Stimulated activated CD4-positive, alpha-beta T cell treated with anti-CD3 and anti-CD28 coated beads, Interleukin-12 subunit alpha, Interleukin-12 subunit beta, amount 100 ng/mL, for 4 hours (primary cell): ENCODE data around the gene RIPK4.

ENCODE experiments used
- DNase-seq: peaks from one replicate; pipeline ENCODE4 v3.0.0-alpha.2; 2020

Gene RIPK4

DNA sequence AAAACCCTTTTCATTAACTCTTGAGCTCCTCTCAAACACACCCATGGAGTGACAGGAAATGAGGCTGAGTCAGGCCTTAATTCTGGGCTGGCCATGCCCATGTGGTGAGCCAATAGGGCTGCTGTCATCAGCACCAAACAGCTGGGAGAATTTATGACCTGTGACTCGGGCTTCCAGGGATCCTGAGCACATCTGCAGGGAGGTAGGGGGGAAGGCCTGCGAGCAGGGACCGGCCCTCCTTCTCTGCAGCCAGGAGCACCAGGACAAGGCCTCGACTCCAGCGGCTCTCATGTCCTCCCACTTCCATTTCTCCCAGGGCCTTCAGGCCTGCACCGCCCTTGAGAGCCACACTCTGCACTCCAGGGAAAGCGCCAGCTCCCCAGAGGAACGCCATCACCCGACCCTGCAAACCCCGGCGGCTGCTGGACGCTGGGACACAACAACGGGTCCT is 14.6 kb downstream of the RIPK4 start:
- no peak for DNase-seq

DNA sequence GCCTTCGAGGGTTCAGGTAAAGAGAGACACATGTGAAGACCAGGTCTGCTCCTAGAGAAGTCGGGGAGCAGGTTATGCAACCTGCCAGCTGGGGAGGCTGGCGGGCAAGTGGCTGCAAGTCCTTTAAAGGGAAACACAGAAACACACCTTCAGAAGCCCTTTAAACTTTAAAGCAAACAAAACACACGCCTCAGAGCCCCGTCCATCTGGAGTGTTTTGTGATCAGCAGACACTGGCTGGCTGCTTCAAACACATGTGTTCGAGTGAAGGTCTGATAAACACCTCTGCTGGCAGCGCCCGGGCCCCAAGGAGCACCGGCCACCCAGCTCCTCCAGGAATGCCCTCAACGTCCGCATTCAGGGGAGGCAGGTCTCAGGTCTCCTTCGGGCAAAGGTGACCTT is 15.2 kb downstream of the RIPK4 start:
- no peak for DNase-seq

DNA sequence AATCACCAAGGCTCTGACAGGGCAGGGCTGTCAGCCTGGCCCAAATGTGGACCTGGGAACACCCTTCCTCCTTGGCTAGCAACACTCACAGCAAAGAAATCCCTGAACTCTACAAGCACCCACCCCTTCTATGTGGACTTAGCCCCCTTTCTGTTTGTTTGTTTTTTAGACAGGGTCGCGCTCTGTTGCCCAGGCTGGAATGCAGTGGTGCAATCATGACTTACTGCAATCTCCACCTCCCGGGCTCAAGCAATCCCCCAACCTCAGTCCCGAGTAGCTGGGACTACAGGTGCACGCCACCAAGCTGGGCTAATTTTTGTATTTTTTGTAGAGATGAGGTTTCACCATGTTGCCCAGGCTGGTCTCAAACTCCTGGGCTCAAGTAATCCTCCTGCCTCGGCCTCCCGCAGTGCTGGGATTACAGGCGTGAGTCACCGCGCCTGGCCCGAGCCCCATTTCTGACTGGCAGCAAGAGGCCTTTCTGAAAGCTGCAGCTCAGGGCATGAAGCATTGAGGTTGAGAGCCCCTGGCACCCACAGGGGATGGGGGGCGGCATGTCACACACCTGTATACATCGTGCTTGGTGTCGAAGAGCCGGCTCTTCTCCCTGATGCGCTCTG is 16.2 kb downstream of the RIPK4 start:
- no peak for DNase-seq

- DNase-seq: no peak
These were observed 16.8 kb downstream of the RIPK4 start for GRCh38 chr21:41750051-41750450.

GRCh38 chr21:41749286-41749685 is 17.6 kb downstream of the RIPK4 start:
- DNase-seq: no peak

GRCh38 chr21:41747943-41748738 is 18.7 kb downstream of the RIPK4 start:
- DNase-seq: no peak

DNA sequence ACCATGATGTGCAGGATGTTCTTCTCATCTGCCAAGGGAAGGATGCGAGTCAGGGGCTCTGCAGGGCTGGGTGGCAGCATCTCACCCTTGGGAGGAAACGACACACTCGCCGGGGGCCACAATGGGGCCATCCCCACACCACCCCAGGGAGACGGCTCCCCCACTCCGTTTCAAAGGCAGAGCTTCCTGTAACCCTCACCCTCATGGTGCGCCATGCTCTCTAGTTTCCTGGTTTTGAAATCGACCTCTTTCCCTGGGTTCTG is 20.2 kb downstream of the RIPK4 start:
- no peak for DNase-seq

- no peak for DNase-seq
These were observed 20.7 kb downstream of the RIPK4 start for GRCh38 chr21:41745971-41746743.

DNA sequence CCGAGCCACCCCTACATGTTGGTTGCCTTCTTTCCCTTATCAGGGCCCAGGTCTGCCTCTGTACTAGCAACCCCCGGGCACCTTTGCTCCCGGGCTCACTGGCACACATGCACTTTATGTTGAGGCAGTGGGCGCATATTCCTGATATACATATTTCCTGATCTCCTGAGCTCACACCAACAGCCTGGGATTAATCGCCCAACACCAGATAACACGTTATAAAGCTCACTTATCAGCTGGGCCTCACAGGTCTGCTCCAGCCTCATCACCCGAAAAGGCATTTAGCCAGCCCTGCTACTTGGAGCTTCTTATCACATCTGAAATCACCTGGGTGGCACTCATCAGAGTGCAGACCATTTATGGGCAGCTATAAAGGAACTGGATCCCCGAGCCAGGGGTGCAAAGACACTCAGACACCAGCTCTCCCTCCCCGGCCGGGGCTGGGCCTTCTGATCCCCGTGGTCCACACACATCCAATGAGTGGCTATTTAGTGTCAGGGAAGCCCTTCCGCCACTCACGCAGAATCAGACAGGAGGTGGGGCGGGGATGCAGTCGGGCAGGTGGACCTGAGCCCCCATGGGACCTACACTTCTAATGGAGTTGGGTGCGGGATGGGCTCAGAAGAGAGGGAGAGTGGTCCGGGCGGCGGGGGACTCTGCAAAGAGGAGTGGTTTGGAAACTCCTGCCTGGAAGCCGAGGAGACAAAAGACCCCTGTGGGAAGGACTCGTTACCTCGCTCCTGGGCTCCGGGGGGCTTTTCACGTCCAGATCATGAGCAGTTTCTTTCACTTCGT is 21.6 kb downstream of the RIPK4 start:
- no peak for DNase-seq

- no peak for DNase-seq
These were observed 22.6 kb downstream of the RIPK4 start for GRCh38 chr21:41744028-41744930.

DNA sequence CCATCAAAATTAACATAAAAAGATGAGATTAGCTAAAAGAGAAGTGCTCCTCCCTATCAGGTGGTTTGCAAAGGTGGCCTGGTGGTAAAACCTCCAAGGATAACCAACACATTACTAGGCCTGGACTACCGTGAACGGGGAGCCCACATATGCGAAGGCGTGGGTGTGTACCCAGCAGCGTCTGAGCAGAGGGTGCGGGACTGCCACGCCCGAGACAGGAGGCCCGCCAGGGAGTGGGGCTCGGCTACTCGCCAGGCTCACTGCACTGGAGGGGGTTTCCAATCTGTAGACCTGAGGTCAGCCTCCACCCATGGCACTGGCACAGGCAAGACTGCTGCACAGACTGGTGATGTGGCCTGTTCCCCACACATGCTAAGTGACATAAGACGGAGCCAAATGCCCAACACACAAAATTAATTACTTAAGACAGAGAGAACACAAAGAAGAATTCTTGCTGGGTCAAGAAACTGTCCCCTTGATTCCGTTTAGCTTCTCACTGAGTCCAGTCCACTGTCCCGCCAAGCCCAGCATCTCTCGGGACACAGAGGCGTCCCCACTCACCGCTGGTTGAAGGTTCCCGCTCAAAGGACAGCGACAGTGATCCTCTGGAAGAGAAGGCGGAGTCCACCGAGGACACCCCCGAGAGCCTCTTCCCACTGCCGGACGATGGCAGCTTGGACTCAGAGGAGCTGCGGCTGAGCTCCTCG is 23.4 kb downstream of the RIPK4 start:
- DNase-seq: no peak

GRCh38 chr21:41742073-41742875 is 24.6 kb downstream of the RIPK4 start:
- DNase-seq: no peak

GRCh38 chr21:41741253-41742072 is 25.4 kb downstream of the RIPK4 start:
- DNase-seq: no peak

- DNase-seq: no peak
These were observed 26.1 kb downstream of the RIPK4 start for GRCh38 chr21:41740604-41741252.

- no peak for DNase-seq
These were observed 26.9 kb downstream of the RIPK4 start for GRCh38 chr21:41739936-41740335.

DNA sequence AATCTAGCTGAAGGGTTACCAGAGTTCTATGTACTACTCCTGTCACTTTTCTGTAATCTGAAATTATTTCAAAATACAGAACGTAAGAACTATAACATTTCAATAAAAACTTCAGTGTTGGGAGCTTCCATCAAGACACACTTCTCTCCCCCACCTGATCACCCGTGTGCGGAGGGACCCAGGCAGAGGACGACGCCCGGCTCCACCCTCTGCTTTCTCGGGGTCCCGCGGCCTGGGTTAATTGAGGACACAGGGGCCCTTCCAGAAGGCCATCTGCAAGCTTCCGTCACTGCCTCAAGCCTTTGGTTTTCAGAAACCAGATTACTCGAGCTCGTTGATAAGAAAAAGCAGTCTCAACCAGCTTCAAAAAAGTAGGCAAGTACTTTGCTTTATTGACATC is 27.8 kb downstream of the RIPK4 start:
- DNase-seq: no peak

GRCh38 chr21:41737651-41738324 is 29.1 kb downstream of the RIPK4 start:
- no peak for DNase-seq

DNA sequence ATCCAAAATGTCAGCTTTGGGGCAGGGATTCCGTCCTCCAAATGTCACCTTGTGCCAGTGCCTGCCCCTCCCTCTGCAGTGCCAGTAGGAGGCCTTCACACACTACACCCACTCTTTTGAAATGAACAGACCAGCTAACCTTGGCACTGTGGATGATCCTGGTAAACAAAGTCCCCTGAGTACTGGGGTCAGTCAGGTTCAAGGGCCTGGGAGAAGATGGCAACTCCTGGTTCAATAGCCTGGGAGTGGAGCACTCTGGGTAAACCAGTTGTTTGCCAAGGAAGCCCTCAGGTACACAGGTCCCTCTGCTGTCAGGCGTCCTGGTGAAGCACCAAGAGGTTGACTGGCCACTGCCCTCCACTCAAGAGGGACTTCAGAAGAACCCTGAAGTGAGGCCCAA is 30.4 kb downstream of the RIPK4 start:
- DNase-seq: no peak
